ENCODE measurements around the gene GTF2F2.

GTF2F2 gene

GRCh38 chr13:45302507-45302906 is 182.2 kb downstream of the GTF2F2 start:
- no peak for DNase-seq (ENCODE audit: low read depth in 2 of 2)

GRCh38 chr13:45303026-45303425 is 182.7 kb downstream of the GTF2F2 start:
- DNase-seq (ENCODE audit: low read depth in 2 of 2), result no peak

GRCh38 chr13:45303866-45304265 is 183.6 kb downstream of the GTF2F2 start:
- DNase-seq (ENCODE audit: low read depth in 2 of 2), result no peak

GRCh38 chr13:45305079-45305478 is 184.8 kb downstream of the GTF2F2 start:
- DNase-seq (ENCODE audit: low read depth in 2 of 2), result no peak

- DNase-seq (ENCODE audit: low read depth in 2 of 2), result no peak
Observed at GRCh38 chr13:45306966-45307365, 186.7 kb downstream of the GTF2F2 start.

- no peak for DNase-seq (ENCODE audit: low read depth in 2 of 2)
Observed at GRCh38 chr13:45310341-45311131, 190.2 kb downstream of the GTF2F2 start.

- DNase-seq (ENCODE audit: low read depth in 2 of 2), result no peak
Observed at GRCh38 chr13:45314822-45315221, 194.5 kb downstream of the GTF2F2 start.

- DNase-seq (ENCODE audit: low read depth in 2 of 2), result no peak
Observed at GRCh38 chr13:45315520-45316167, 195.3 kb downstream of the GTF2F2 start.

- no peak for DNase-seq (ENCODE audit: low read depth in 2 of 2)
Observed at GRCh38 chr13:45316338-45316737, 196.0 kb downstream of the GTF2F2 start.

GRCh38 chr13:45316996-45317395 is 196.7 kb downstream of the GTF2F2 start:
- DNase-seq (ENCODE audit: low read depth in 2 of 2), result no peak

- DNase-seq (ENCODE audit: low read depth in 2 of 2), result no peak
Observed at GRCh38 chr13:45320876-45321629, 200.7 kb downstream of the GTF2F2 start.

GRCh38 chr13:45325806-45326205 is 205.5 kb downstream of the GTF2F2 start:
- no peak for DNase-seq (ENCODE audit: low read depth in 2 of 2)

GRCh38 chr13:45327253-45327955 is 207.1 kb downstream of the GTF2F2 start:
- DNase-seq (ENCODE audit: low read depth in 2 of 2), result no peak

- DNase-seq (ENCODE audit: low read depth in 2 of 2), result no peak
Observed at GRCh38 chr13:45328661-45329111, 208.4 kb downstream of the GTF2F2 start.

- DNase-seq (ENCODE audit: low read depth in 2 of 2), result no peak
Observed at GRCh38 chr13:45331123-45331619, 210.9 kb downstream of the GTF2F2 start.

- no peak for DNase-seq (ENCODE audit: low read depth in 2 of 2)
Observed at GRCh38 chr13:45331692-45332035, 211.4 kb downstream of the GTF2F2 start.

- DNase-seq (ENCODE audit: low read depth in 2 of 2), result no peak
Observed at GRCh38 chr13:45332036-45332830, 211.9 kb downstream of the GTF2F2 start.

GRCh38 chr13:45332831-45333219 is 212.5 kb downstream of the GTF2F2 start:
- DNase-seq (ENCODE audit: low read depth in 2 of 2), result no peak

GRCh38 chr13:45333251-45333976 is 213.1 kb downstream of the GTF2F2 start:
- no peak for DNase-seq (ENCODE audit: low read depth in 2 of 2)
